Endodermal cell (in vitro differentiated cells): ENCODE measurements around the gene TOMM40L. TPM values are rescaled to one million over a fixed set of nuclear protein-coding genes. Genes with fewer than 3 reads are reported as not detected.

Source experiments
- DNase-seq: peaks from one replicate; pipeline ENCODE4 v3.0.0-alpha.2; 2017
- H3K27ac ChIP-seq: 2 replicates; pipeline ENCODE4 v1.5.1; 2013; ENCODE audit warnings: mild to moderate bottlenecking, low read depth, low read length, moderate library complexity
- H3K27me3 ChIP-seq: 2 replicates; pipeline ENCODE4 v1.6.1; 2013; ENCODE audit warnings: mild to moderate bottlenecking, low read length, moderate library complexity; ENCODE audit not compliant: insufficient read depth, control insufficient read depth, poor library complexity, severe bottlenecking
- H3K36me3 ChIP-seq: 2 replicates; pipeline ENCODE4 v1.7.0; 2013; ENCODE audit warnings: mild to moderate bottlenecking, low read length, moderate library complexity; ENCODE audit not compliant: control insufficient read depth, insufficient read depth
- H3K4me1 ChIP-seq: one replicate; pipeline ENCODE4 v1.7.0; 2013; ENCODE audit warnings: low read length; ENCODE audit not compliant: control insufficient read depth, insufficient read depth
- H3K4me3 ChIP-seq: 2 replicates; pipeline ENCODE4 v1.5.1; 2013; ENCODE audit warnings: mild to moderate bottlenecking, low read length, moderate library complexity
- H3K9ac ChIP-seq: 2 replicates; pipeline ENCODE4 v1.6.1; 2013; ENCODE audit warnings: mild to moderate bottlenecking, low read length, moderate library complexity; ENCODE audit not compliant: poor library complexity, severe bottlenecking; ENCODE audit errors: extremely low read depth
- H3K9me3 ChIP-seq: 2 replicates; pipeline ENCODE4 v1.6.1; 2013; ENCODE audit warnings: mild to moderate bottlenecking, low read length, moderate library complexity; ENCODE audit not compliant: control insufficient read depth
- H3K27ac Mint-ChIP-seq: 2 replicates; pipeline ENCODE4 v1.8.0; 2020; ENCODE audit warnings: mixed read lengths
- H3K27me3 Mint-ChIP-seq: 2 replicates; pipeline ENCODE4 v1.8.0; 2021; ENCODE audit warnings: mild to moderate bottlenecking, mixed read lengths; ENCODE audit not compliant: insufficient read depth
- H3K36me3 Mint-ChIP-seq: 2 replicates; pipeline ENCODE4 v1.8.0; 2020; ENCODE audit warnings: low read depth, mixed read lengths
- H3K4me1 Mint-ChIP-seq: 2 replicates; pipeline ENCODE4 v1.8.0; 2020; ENCODE audit warnings: mixed read lengths
- H3K4me3 Mint-ChIP-seq: 2 replicates; pipeline ENCODE4 v1.8.0; 2020; ENCODE audit warnings: mild to moderate bottlenecking, moderate library complexity, mixed read lengths
- H3K9me3 Mint-ChIP-seq: 2 replicates; pipeline ENCODE4 v1.8.0; 2020; ENCODE audit warnings: mild to moderate bottlenecking, mixed read lengths
- WGBS, 2 experiments: methylation state at CpG; one replicate each; pipeline versions ENCODE4 v1.1.5 to v1.1.7; 2013; ENCODE audit warnings: missing lambda C conversion rate in 2 of 2, mixed read lengths in 1 of 2; ENCODE audit not compliant: insufficient coverage in 1 of 2, insufficient read length in 1 of 2; 5-methylcytosine and 5-hydroxymethylcytosine counted together
- long read RNA-seq, 4 experiments: library from polyadenylated mRNA in 2 of 4; library from RNA in 1 of 4; library from capped mRNA in 1 of 4; stranded (forward) in 3 of 4; unstranded in 1 of 4; transcript quantifications; one replicate each; pipeline ENCODE4 v2.0.0, GENCODE V29; 2020 to 2021; ENCODE audit warnings: inconsistent platforms in 1 of 4
- polyA plus RNA-seq, 2 experiments: library from polyadenylated mRNA; stranded (reverse); fragments of 50-300 nt; gene quantifications; one replicate each; pipeline ENCODE4 v1.2.3, GENCODE V29; 2013
- total RNA-seq, 2 donors: library from RNA; stranded (reverse); fragmentation: NEBNext Ultra II Directional in 1 of 2; extraction: Animal tissue kit (Norgen Biotek cat#: 25700) in 1 of 2; gene quantifications; 2 replicates in 1 of 2; 3 replicates in 1 of 2; pipeline ENCODE4 v1.2.1, GENCODE V29; 2021
- TF ChIP-seq, protein P1 (sequence below): fragments of 200-600 bp; sonication (generic); conservative IDR thresholded peaks from 2 replicates; pipeline ENCODE4 v1.5.0; 2021; ENCODE audit warnings: antibody characterized with exemption, mild to moderate bottlenecking

Gene TOMM40L
- 10 to 100 TPM in 1 of 2 donors, 1 to 10 TPM in 1; 9.0 to 11.6 TPM for total RNA-seq
- polyA plus RNA-seq (2013, experiment 1 of 2): 9.8 TPM
- polyA plus RNA-seq (2013, experiment 2 of 2): 10.6 TPM
- long read RNA-seq, experiment 1, partial matches to known transcripts: 0 of 4 reads
- long read RNA-seq, experiment 1, other reads (novel, unspliced or antisense): 1 of 4 reads
- long read RNA-seq, experiment 2, transcript TOMM40L-202 (10 exons, 2,708 nt): major isoform, 8 of 14 reads
- long read RNA-seq, experiment 2, partial matches to known transcripts: 0 of 14 reads
- long read RNA-seq, experiment 2, other reads (novel, unspliced or antisense): 5 of 14 reads
- long read RNA-seq, experiment 3, partial matches to known transcripts: 0 of 7 reads
- long read RNA-seq, experiment 3, other reads (novel, unspliced or antisense): 5 of 7 reads
- long read RNA-seq, experiment 4, transcript TOMM40L-202 (10 exons, 2,708 nt): major isoform, 6 of 8 reads
- long read RNA-seq, experiment 4, partial matches to known transcripts: 0 of 8 reads
- long read RNA-seq, experiment 4, other reads (novel, unspliced or antisense): 1 of 8 reads

DNA sequence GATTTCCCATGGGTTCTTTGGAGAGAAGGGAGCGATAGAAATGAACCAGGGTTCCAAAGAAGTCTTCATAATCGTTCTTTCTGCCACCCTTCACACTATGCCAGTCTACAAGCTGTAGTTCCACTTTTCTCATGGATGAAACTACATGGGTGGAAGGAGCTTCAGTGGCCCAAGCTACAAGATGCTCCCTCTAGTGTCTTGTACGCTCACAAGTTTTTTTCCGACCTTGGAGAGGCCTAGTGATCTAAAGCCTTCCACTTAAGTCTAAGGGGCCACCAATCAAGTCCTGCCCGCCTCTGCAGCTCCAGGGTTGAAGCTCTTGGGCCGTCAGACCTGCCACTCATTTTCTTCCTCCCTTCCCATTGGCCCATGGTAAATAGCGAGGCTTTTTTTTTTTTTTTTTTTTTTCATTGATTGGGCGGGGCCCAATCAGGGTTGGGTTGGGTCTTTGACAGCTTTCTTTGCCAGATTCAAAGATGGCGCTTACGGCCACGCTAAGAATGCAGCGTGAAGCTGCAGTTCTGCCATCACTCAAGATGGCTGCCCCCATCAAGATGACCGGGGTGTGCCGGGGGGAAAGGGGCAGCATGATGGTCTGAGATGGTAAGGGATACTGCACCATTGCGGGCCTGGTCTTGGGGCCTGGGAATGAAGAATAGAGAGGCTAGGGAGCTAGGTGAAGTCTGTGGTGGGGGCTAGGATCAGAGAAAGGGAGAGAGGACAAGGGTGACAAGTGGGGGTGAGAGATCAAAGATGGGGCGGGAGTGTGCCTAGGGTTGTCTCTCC lies at the start of gene TOMM40L:
Gene TOMM40L (plus strand): TSS at position 527 of the 786 bp plus-strand sequence. CDS start 430 bp downstream, outside the sequence.
- WGBS, 2 experiments: 10% methylated on average over 7 to 16 of the region's 16 CpGs
- no peaks in the 10 kb centered on the region for H3K27me3 ChIP-seq
- no peak within 1 kb of the TSS for H3K9ac ChIP-seq
- H3K9me3 ChIP-seq: no peaks in the 10 kb centered on the region
- Mint-ChIP-seq H3K4me1 (peaks cover 43% of the 10 kb centered on the region), H3K27ac (peak within 1 kb of the TSS; percentile 94), H3K4me3 (peak within 1 kb of the TSS; percentile 85), H3K36me3 (peaks cover 16% of the 10 kb centered on the region), H3K9me3 (no peaks in the 10 kb centered on the region), H3K27me3 (no peaks in the 10 kb centered on the region)
- H3K4me1 ChIP-seq: peaks cover 14% of the 10 kb centered on the region
- H3K27ac ChIP-seq: no peak within 1 kb of the TSS
- peak; percentile 96 for DNase-seq
- TF ChIP-seq, protein P1, sequence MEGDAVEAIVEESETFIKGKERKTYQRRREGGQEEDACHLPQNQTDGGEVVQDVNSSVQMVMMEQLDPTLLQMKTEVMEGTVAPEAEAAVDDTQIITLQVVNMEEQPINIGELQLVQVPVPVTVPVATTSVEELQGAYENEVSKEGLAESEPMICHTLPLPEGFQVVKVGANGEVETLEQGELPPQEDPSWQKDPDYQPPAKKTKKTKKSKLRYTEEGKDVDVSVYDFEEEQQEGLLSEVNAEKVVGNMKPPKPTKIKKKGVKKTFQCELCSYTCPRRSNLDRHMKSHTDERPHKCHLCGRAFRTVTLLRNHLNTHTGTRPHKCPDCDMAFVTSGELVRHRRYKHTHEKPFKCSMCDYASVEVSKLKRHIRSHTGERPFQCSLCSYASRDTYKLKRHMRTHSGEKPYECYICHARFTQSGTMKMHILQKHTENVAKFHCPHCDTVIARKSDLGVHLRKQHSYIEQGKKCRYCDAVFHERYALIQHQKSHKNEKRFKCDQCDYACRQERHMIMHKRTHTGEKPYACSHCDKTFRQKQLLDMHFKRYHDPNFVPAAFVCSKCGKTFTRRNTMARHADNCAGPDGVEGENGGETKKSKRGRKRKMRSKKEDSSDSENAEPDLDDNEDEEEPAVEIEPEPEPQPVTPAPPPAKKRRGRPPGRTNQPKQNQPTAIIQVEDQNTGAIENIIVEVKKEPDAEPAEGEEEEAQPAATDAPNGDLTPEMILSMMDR: peak; percentile 72
- peaks cover 14% of the 10 kb centered on the region for H3K36me3 ChIP-seq
- H3K4me3 ChIP-seq: peak within 1 kb of the TSS; percentile 96

DNA sequence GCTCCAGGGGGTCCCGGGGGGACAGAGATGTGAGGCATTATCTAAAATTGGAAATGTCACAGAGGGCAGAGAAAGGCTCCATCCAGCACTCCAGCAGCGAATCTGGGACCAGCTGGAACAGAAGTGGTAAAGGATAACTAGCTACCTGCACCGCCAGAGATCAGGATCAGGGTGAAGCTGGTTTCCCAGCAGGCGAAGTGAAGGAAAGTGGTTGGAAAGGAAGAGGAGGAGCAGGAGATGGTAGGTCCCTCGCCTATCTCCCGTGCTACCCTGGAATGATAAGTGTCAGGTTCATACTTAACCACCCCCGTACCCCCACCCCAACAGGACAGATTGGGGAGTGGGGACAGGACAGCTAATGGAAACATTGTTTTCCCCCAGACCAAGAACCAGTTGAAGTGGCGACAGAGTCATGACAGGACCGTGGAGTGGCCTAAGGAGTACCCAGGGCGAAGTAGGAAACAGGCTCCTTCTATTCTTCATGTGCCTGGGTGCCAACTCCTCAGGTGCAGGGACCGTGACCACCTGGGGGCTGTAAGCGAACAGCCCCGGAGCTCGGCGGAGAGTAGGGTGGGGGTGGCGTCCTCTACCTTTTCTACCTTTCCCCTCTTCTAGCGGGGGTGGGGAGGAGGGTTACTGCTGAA lies 49.3 kb upstream of the TOMM40L start:
- 26 to 72% methylated on average over 2 to 16 of the region's 17 CpGs for WGBS, 2 experiments
- no peaks in the 10 kb centered on the region for H3K27me3 ChIP-seq
- no peaks in the 10 kb centered on the region for H3K27me3 Mint-ChIP-seq
- peak overlapping the region; percentile 68 for H3K9ac ChIP-seq
- peaks cover 14% of the 10 kb centered on the region for H3K4me1 Mint-ChIP-seq
- DNase-seq: no peak
- no peak overlapping the region for H3K27ac ChIP-seq
- H3K9me3 Mint-ChIP-seq: no peaks in the 10 kb centered on the region
- H3K36me3 Mint-ChIP-seq: peaks cover 32% of the 10 kb centered on the region
- peak overlapping the region; percentile 97 for H3K4me3 Mint-ChIP-seq
- peaks cover 4% of the 10 kb centered on the region for H3K4me1 ChIP-seq
- peaks cover 35% of the 10 kb centered on the region for H3K36me3 ChIP-seq
- TF ChIP-seq, protein P1: no peak
- H3K4me3 ChIP-seq: peak overlapping the region; percentile 96
- no peaks in the 10 kb centered on the region for H3K9me3 ChIP-seq
- peak overlapping the region; percentile 100 for H3K27ac Mint-ChIP-seq
